Measurements from ENCODE around the gene SLC44A2.

DNA sequence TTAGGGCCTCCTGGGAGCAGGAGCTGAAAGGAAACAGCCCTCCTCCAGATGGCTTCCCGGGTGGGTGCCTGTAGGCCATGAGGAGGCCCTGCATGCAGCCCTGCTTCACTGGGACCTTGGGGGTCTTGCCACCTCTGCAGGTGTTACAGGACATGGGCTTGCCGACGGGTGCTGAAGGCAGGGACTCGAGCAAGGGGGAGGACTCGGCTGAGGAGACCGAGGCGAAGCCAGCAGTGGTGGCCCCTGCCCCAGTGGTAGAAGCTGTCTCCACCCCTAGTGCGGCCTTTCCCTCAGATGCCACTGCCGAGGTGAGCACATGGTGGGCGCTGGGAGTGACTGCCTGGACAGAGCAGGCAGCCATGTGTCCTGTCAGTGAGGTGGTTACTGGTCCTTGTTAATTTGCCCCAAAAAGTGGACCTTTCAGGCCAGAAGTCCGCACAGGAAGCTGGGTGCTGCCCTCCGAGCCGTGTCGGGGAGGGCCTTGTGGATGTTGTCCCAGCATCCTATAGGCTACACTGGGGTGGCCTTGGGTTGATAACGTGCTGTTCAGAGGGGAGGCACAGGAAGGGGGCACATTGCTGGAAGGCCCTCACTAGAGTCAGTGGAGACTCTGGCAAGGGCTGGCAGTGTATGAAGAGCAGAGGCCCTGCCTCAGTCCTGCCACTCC is 57.2 kb downstream of the SLC44A2 start:
- TF ChIP-seq BCL6 (CRISPR knock-in tag; IDR thresholded peaks at IDR 0.05) (no peak), CEBPG (CRISPR knock-in tag; IDR thresholded peaks at IDR 0.05) (no peak), ZNF382 (CRISPR knock-in tag; IDR thresholded peaks at IDR 0.05; ENCODE audit: borderline replicate concordance) (no peak), PATZ1 (CRISPR knock-in tag; IDR thresholded peaks at IDR 0.05) (no peak), ZNF230 (CRISPR knock-in tag; IDR thresholded peaks at IDR 0.05) (no peak)

Data from HepG2 (cell line).